Lower leg skin (tissue), 4 donors: ENCODE measurements around the gene FAM153A. TPM values are rescaled to one million over a fixed set of nuclear protein-coding genes. Genes with fewer than 3 reads are reported as not detected.
"Not testable (repeated sequence)": the region's sequence is repeated elsewhere in the genome, so short reads cannot be mapped to it uniquely, and the experiment has no call there.

Experiments used
- DNase-seq, 2 donors: peaks; one replicate each; pipeline ENCODE4 v3.0.0-alpha.2; 2019; ENCODE audit warnings: low spot score in 2 of 2
- H3K4me3 ChIP-seq: fragments of 200-600 bp; sonication (generic); 2 replicates; pipeline ENCODE4 v1.5.1; 2017; ENCODE audit warnings: mild to moderate bottlenecking, low read depth; ENCODE audit not compliant: poor library complexity, severe bottlenecking
- WGBS, 2 donors: methylation state at CpG; one replicate each; pipeline ENCODE4 v1.1.5; 2018; 5-methylcytosine and 5-hydroxymethylcytosine counted together
- intact Hi-C: fragments of 100-400 bp; cut with DNase I; formaldehyde crosslinking; loops from one replicate; pipeline ENCODE4 v1.15.0; 2023; ENCODE audit warnings: low total_unique reads
- total RNA-seq, 4 donors: library from RNA; depleted of rRNA; stranded (reverse); fragments of >200 nt; gene quantifications; one replicate each; pipeline ENCODE4 v1.1.0, GENCODE V29; 2016

Gene FAM153A
- total RNA-seq, 4 donors from 2014 or later = 1.5 to 9.3 (median 3.8) TPM

GRCh38 chr5:177791649-177792048, 8.9 kb upstream of the FAM153A start:
- H3K4me3 ChIP-seq, intact Hi-C loops, DNase-seq: not testable (repeated sequence)
- WGBS, 2 donors = 65% methylated on average over 4 of the region's 12 CpGs; no CpG with 5 or more reads in 1 of the 2 donors

- 63% methylated on average over 8 of the region's 23 CpGs; no CpG with 5 or more reads in 1 of the 2 donors for WGBS, 2 donors
- intact Hi-C loops, H3K4me3 ChIP-seq, DNase-seq: not testable (repeated sequence)
These were observed 530 bp downstream of the FAM153A start for GRCh38 chr5:177782169-177782568.

- H3K4me3 ChIP-seq, intact Hi-C loops, DNase-seq: not testable (repeated sequence)
- WGBS, 2 donors = 47 to 55% methylated on average over 1 of the region's 3 CpGs
These were observed 11.5 kb downstream of the FAM153A start for GRCh38 chr5:177771206-177771605.

GRCh38 chr5:177770646-177771045, 12.1 kb downstream of the FAM153A start:
- DNase-seq, intact Hi-C loops, H3K4me3 ChIP-seq: not testable (repeated sequence)
- 75% methylated on average over 2 of the region's 2 CpGs for WGBS, 2 donors

- intact Hi-C loops, H3K4me3 ChIP-seq, DNase-seq: not testable (repeated sequence)
- WGBS, 2 donors = no CpG with 5 or more reads among the region's 15 CpGs
These were observed 18.8 kb downstream of the FAM153A start for GRCh38 chr5:177763737-177764508.

- WGBS, 2 donors = 65 to 70% methylated on average over 8 of the region's 8 CpGs
These were observed 21.7 kb downstream of the FAM153A start for GRCh38 chr5:177760954-177761353.

GRCh38 chr5:177747354-177747753, 35.3 kb downstream of the FAM153A start:
- DNase-seq, intact Hi-C loops, H3K4me3 ChIP-seq: not testable (repeated sequence)
- 60 to 83% methylated on average over 2 of the region's 2 CpGs for WGBS, 2 donors

More at GRCh38 chr5:177760954-177761353, 21.7 kb downstream of the FAM153A start:
- DNase-seq, H3K4me3 ChIP-seq, intact Hi-C loops: not testable (repeated sequence)

- WGBS, 2 donors = 20 to 40% methylated on average over 2 to 3 of the region's 7 CpGs
- intact Hi-C loops, H3K4me3 ChIP-seq: not testable (repeated sequence)
- peak in 1 of 2 donors; percentile 22 for DNase-seq
These were observed 57.8 kb downstream of the FAM153A start for GRCh38 chr5:177724858-177725257.

- H3K4me3 ChIP-seq, intact Hi-C loops, DNase-seq: not testable (repeated sequence)
- 78% methylated on average over 1 of the region's 6 CpGs; no CpG with 5 or more reads in 1 of the 2 donors for WGBS, 2 donors
These were observed 58.7 kb downstream of the FAM153A start for GRCh38 chr5:177723831-177724485.

- 60 to 70% methylated on average over 1 of the region's 8 CpGs for WGBS, 2 donors
- DNase-seq, H3K4me3 ChIP-seq, intact Hi-C loops: not testable (repeated sequence)
These were observed 59.9 kb downstream of the FAM153A start for GRCh38 chr5:177722829-177723228.

GRCh38 chr5:177719989-177720388, 62.7 kb downstream of the FAM153A start:
- DNase-seq, H3K4me3 ChIP-seq, intact Hi-C loops: not testable (repeated sequence)
- WGBS, 2 donors = no CpG with 5 or more reads among the region's 8 CpGs

GRCh38 chr5:177715423-177715822, 67.3 kb downstream of the FAM153A start:
- WGBS, 2 donors = 36 to 62% methylated on average over 1 of the region's 1 CpG
- DNase-seq, H3K4me3 ChIP-seq, intact Hi-C loops: not testable (repeated sequence)

- H3K4me3 ChIP-seq, DNase-seq, intact Hi-C loops: not testable (repeated sequence)
- WGBS, 2 donors = 87 to 95% methylated on average over 9 to 21 of the region's 22 CpGs
These were observed 86.6 kb downstream of the FAM153A start for GRCh38 chr5:177696100-177696499.

- intact Hi-C loops, DNase-seq, H3K4me3 ChIP-seq: not testable (repeated sequence)
- 75 to 85% methylated on average over 7 to 10 of the region's 12 CpGs for WGBS, 2 donors
These were observed 87.3 kb downstream of the FAM153A start for GRCh38 chr5:177695356-177695930.

GRCh38 chr5:177694518-177694835, 88.2 kb downstream of the FAM153A start:
- DNase-seq, intact Hi-C loops, H3K4me3 ChIP-seq: not testable (repeated sequence)
- no CpG with 5 or more reads among the region's 2 CpGs for WGBS, 2 donors
